ENCODE results near the gene LAMA5. TPM values are rescaled to one million over a fixed set of nuclear protein-coding genes. Genes with fewer than 3 reads are reported as not detected.

The LAMA5 gene
- total RNA-seq, 1 donor from 2014 or later, result 12.1 TPM

DNA sequence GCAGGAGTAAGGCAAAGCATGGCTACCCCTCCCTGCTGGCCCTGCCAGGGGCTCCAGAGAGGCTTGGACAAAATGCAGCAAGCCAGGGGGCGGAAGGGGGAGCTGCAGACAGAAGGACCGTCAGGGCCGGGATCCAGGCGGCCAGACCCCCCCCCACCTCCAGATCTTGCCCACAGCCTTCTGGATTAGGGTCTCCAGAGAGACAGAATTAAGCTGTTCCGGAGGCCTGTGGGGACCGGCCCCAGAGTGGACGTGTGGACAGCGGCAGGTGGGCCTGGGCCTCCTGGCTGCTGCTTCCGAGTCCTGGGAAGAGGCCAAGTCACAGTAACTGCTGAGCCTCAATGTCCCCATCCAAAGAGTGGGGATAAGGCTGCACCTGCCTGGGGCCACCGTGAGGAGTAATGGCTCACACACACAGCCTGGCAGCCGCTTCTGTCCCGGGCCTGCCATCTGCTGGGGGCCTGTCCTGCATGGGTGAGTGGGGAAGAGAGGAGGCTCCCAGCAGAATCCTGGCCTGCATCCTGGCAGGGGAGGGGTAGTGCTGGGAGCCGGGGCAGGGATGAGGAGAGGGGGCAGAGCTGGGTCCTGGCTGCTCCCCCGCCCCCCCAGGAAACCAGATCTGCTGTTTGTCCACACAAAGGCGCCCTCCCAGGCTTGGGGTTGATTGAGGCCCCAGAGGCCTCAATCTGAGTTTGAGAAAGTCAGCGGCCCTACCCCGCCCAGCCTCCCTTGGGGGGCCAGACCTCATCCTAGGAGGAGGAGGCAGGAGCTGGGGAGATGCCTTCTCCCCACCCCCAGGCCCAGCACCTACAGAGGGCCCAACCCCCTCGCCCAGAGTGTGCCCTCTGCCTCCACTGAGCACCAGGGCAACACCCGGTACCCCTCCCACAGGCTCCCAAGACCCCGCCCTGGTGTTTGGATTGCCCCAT lies 3.9 kb downstream of the LAMA5 start:
- no peak overlapping the region for H2AFZ ChIP-seq (replicated peaks)
- Mint-ChIP-seq H3K4me1 (peaks cover 26% of the 10 kb centered on the region), H3K27me3 (ENCODE audit: insufficient read depth, low read depth) (no peaks in the 10 kb centered on the region), H3K9me3 (no peaks in the 10 kb centered on the region), H3K4me3 (no peak overlapping the region), H3K27ac (no peak overlapping the region), H3K36me3 (no peaks in the 10 kb centered on the region)
- H3K36me3 ChIP-seq, result no peaks in the 10 kb centered on the region
- H3K9me3 ChIP-seq (ENCODE audit: low read depth), result no peaks in the 10 kb centered on the region
- H3K4me3 ChIP-seq, result no peak overlapping the region
- DNase-seq (ENCODE audit: low spot score), result peak; percentile 67
- TF ChIP-seq, protein P1, sequence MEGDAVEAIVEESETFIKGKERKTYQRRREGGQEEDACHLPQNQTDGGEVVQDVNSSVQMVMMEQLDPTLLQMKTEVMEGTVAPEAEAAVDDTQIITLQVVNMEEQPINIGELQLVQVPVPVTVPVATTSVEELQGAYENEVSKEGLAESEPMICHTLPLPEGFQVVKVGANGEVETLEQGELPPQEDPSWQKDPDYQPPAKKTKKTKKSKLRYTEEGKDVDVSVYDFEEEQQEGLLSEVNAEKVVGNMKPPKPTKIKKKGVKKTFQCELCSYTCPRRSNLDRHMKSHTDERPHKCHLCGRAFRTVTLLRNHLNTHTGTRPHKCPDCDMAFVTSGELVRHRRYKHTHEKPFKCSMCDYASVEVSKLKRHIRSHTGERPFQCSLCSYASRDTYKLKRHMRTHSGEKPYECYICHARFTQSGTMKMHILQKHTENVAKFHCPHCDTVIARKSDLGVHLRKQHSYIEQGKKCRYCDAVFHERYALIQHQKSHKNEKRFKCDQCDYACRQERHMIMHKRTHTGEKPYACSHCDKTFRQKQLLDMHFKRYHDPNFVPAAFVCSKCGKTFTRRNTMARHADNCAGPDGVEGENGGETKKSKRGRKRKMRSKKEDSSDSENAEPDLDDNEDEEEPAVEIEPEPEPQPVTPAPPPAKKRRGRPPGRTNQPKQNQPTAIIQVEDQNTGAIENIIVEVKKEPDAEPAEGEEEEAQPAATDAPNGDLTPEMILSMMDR (IDR thresholded peaks at IDR 0.05), result peak; percentile 36
- TF ChIP-seq EZH2phosphoT487 (IDR thresholded peaks at IDR 0.05) (no peak), EZH2 (IDR thresholded peaks at IDR 0.05) (no peak)
- peak overlapping the region; percentile 56 for H3K27ac ChIP-seq
- H3K79me2 ChIP-seq (ENCODE audit: low read depth), result peaks cover 83% of the 10 kb centered on the region
- no peak overlapping the region for H3K9ac ChIP-seq
- H4K20me1 ChIP-seq (ENCODE audit: low read depth), result peaks cover 77% of the 10 kb centered on the region
- H3K27me3 ChIP-seq, result no peaks in the 10 kb centered on the region
- peaks cover 56% of the 10 kb centered on the region for H3F3A ChIP-seq (ENCODE audit: low read depth)
- peak overlapping the region; percentile 40 for H3K4me2 ChIP-seq
- H3K4me1 ChIP-seq, result peaks cover 76% of the 10 kb centered on the region

DNA sequence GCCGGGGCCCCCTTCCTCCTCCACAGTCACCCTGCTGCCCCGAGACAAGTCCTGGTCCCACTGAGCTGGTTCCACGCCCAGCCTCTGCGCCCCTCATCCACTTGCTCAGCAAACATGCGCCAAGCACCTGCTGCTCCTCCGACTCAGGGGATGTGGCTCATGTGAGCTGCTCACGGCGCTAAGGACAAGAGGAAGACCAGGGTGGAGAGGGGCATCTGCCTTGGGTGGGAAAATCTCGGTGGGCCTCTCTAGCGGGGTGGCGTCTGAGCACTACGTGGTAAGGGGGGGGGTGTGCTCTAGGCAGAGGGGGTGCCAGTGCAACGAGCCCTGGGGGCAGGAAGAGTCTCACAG lies 4.5 kb downstream of the LAMA5 start:
- H3K27me3 ChIP-seq, result no peaks in the 10 kb centered on the region
- DNase-seq (ENCODE audit: low spot score), result no peak
- Mint-ChIP-seq H3K36me3 (no peaks in the 10 kb centered on the region), H3K4me1 (peaks cover 26% of the 10 kb centered on the region), H3K27ac (no peak overlapping the region), H3K27me3 (ENCODE audit: insufficient read depth, low read depth) (no peaks in the 10 kb centered on the region), H3K9me3 (no peaks in the 10 kb centered on the region), H3K4me3 (peak overlapping the region; percentile 57)
- peaks cover 49% of the 10 kb centered on the region for H3F3A ChIP-seq (ENCODE audit: low read depth)
- peaks cover 69% of the 10 kb centered on the region for H3K4me1 ChIP-seq
- peak overlapping the region; percentile 56 for H3K27ac ChIP-seq
- no peak overlapping the region for H3K4me3 ChIP-seq
- H3K4me2 ChIP-seq, result peak overlapping the region; percentile 40
- peaks cover 82% of the 10 kb centered on the region for H4K20me1 ChIP-seq (ENCODE audit: low read depth)
- peaks cover 87% of the 10 kb centered on the region for H3K79me2 ChIP-seq (ENCODE audit: low read depth)
- no peaks in the 10 kb centered on the region for H3K9me3 ChIP-seq (ENCODE audit: low read depth)
- no peak overlapping the region for H3K9ac ChIP-seq
- TF ChIP-seq, protein P1 (IDR thresholded peaks at IDR 0.05), result no peak
- no peak for TF ChIP-seq EZH2phosphoT487 (IDR thresholded peaks at IDR 0.05)
- TF ChIP-seq EZH2 (IDR thresholded peaks at IDR 0.05), result no peak
- H3K36me3 ChIP-seq, result no peaks in the 10 kb centered on the region
- H2AFZ ChIP-seq (replicated peaks), result no peak overlapping the region

DNA sequence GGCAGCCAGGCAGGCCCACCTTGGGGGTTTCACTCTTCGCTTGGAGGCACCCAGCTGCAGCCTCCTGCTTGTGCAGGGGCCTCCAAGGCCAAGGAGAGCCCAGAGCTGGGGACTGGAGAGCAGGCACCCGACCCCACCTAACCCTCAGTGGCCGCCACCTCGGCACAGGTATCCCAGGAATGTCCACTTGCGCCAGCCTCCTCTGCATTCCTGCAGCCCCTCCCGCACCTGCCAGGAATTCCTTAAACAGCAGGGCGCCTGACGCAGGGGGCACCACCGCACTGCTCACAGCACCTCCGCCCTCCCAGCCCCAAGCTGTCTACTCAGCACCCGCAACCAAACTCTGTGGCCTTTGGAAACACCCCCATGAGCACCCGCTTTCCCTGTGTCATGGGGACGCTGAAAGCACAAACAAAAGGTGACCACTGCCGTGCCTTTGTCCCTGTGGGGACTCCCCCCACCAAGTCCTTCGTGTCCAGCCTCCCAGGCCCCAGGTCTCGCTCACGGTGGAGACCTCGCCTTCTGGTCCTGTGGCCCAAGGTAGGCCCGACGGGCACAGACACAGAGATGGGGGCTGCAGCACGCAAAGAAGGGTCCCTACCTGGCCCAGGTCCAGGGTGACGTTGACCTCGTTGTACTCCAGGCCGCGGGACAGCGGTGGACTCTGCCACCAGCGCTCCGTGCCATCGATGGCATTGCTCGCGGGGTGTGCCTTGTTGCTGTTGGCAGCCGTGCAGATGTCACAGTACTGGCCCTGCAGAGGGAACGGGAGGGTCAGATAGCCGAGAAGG lies 5.1 kb downstream of the LAMA5 start:
- Histone ChIP-seq H3K36me3 (no peaks in the 10 kb centered on the region), H3K4me2 (peak overlapping the region; percentile 77), H3K9ac (no peak overlapping the region), H3K79me2 (ENCODE audit: low read depth) (peaks cover 90% of the 10 kb centered on the region), H4K20me1 (ENCODE audit: low read depth) (peaks cover 87% of the 10 kb centered on the region), H3K27me3 (no peaks in the 10 kb centered on the region), H3K9me3 (ENCODE audit: low read depth) (no peaks in the 10 kb centered on the region), H3K4me1 (peaks cover 66% of the 10 kb centered on the region), H3K4me3 (no peak overlapping the region), H2AFZ (replicated peaks) (no peak overlapping the region), H3K27ac (peak overlapping the region; percentile 76), H3F3A (ENCODE audit: low read depth) (peaks cover 47% of the 10 kb centered on the region)
- H3K36me3 Mint-ChIP-seq, result no peaks in the 10 kb centered on the region
- DNase-seq (ENCODE audit: low spot score), result peak; percentile 75
- TF ChIP-seq EZH2phosphoT487 (IDR thresholded peaks at IDR 0.05) (no peak), EZH2 (IDR thresholded peaks at IDR 0.05) (no peak)
- TF ChIP-seq, protein P1 (IDR thresholded peaks at IDR 0.05), result no peak
- no peak overlapping the region for H3K4me3 Mint-ChIP-seq
- peaks cover 26% of the 10 kb centered on the region for H3K4me1 Mint-ChIP-seq
- H3K27ac Mint-ChIP-seq, result no peak overlapping the region
- H3K9me3 Mint-ChIP-seq, result no peaks in the 10 kb centered on the region
- no peaks in the 10 kb centered on the region for H3K27me3 Mint-ChIP-seq (ENCODE audit: insufficient read depth, low read depth)

All from neural progenitor cell (in vitro differentiated cells).